GM12878 (cell line): Measurements from ENCODE around the gene DPH6. TPM values are rescaled to one million over a fixed set of nuclear protein-coding genes. Genes with fewer than 3 reads are reported as not detected.

Source experiments
- ATAC-seq: fragments of 200-7000 bp; cut with Tn5 transposase; 3 replicates; pipeline ENCODE4 v1.9.1; 2020; ENCODE audit warnings: mild to moderate bottlenecking, moderate library complexity
- BruUV-seq: library from RNA; stranded (reverse); fragments of 400-500 nt; replicated peaks from 2 replicates; lab custom pipeline; 2021; lab: Mats Ljungman, UMichigan
- CTCF ChIA-PET: fragments of 300-600 bp; sonication (Branson Sonifier 250); formaldehyde crosslinking; extraction: SDS; loops from one replicate; lab custom pipeline; 2021; ENCODE audit warnings: inconsistent platforms; lab: Yijun Ruan, JAX
- POLR2A ChIA-PET: fragments of 350-600 bp; formaldehyde crosslinking; extraction: SDS; loops from one replicate; lab custom pipeline; 2021; ENCODE audit warnings: inconsistent platforms; lab: Charles Lee
- RAD21 ChIA-PET: fragments of 300-600 bp; sonication (Branson Sonifier 250); formaldehyde crosslinking; loops from one replicate; lab custom pipeline; 2023; ENCODE audit warnings: antibody characterized with exemption; ENCODE audit not compliant: unreplicated experiment; lab: Charles Lee
- SMC1A ChIA-PET: fragments of 300-600 bp; sonication (Branson Sonifier 250); formaldehyde crosslinking; loops from one replicate; lab custom pipeline; 2023; ENCODE audit not compliant: unreplicated experiment, uncharacterized antibody; lab: Charles Lee
- DNase-seq: peaks from one replicate; pipeline ENCODE4 v3.0.0-alpha.2; 2011; ENCODE audit warnings: low read depth, low spot score
- FAIRE-seq: peaks from 3 replicates; lab custom pipeline; 2011; peaks lifted over from hg19 to GRCh38; lab: Jason Lieb, UNC
- H2AFZ ChIP-seq: 2 replicates; pipeline ENCODE4 v1.6.0; 2011; ENCODE audit warnings: low read depth, low read length, control low read depth; ENCODE audit not compliant: control insufficient read depth
- H3K27ac ChIP-seq: 2 replicates; pipeline ENCODE4 v1.5.1; 2011; ENCODE audit warnings: control low read depth; ENCODE audit not compliant: control insufficient read depth, insufficient read depth
- H3K27me3 ChIP-seq, 2 experiments: replicated peaks in 1 of 2; 2 replicates each; pipeline versions ENCODE4 v1.6.0 to v1.6.1; 2011; ENCODE audit warnings: low read length in 1 of 2; ENCODE audit not compliant: control insufficient read depth in 2 of 2, insufficient read depth in 2 of 2
- H3K36me3 ChIP-seq, 2 experiments: 2 replicates each; pipeline ENCODE4 v1.5.1; 2011; ENCODE audit warnings: low read length in 1 of 2; ENCODE audit not compliant: control insufficient read depth in 2 of 2, insufficient read depth in 2 of 2
- H3K4me1 ChIP-seq: 2 replicates; pipeline ENCODE4 v1.6.1; 2011; ENCODE audit warnings: mild to moderate bottlenecking, low read length, moderate library complexity, mixed read lengths; ENCODE audit not compliant: control insufficient read depth, insufficient read depth
- H3K4me2 ChIP-seq: 2 replicates; pipeline ENCODE4 v1.6.0; 2011; ENCODE audit warnings: control low read depth; ENCODE audit not compliant: control insufficient read depth, insufficient read depth
- H3K4me3 ChIP-seq: fragments of 200-600 bp; sonication (generic); 2 replicates; pipeline ENCODE4 v1.5.1; 2016
- H3K79me2 ChIP-seq: 2 replicates; pipeline ENCODE4 v1.6.0; 2011; ENCODE audit warnings: low read length; ENCODE audit not compliant: control insufficient read depth, insufficient read depth
- H3K9ac ChIP-seq: 2 replicates; pipeline ENCODE4 v1.8.0; 2011; ENCODE audit warnings: low read length, control low read depth, mixed read lengths; ENCODE audit not compliant: control insufficient read depth, insufficient read depth
- H3K9me3 ChIP-seq: replicated peaks from 3 replicates; pipeline ENCODE4 v1.5.1; 2011; ENCODE audit warnings: mild to moderate bottlenecking, low read length; ENCODE audit not compliant: control insufficient read depth, insufficient read depth
- H4K20me1 ChIP-seq: 2 replicates; pipeline ENCODE4 v1.6.0; 2011; ENCODE audit not compliant: control insufficient read depth, insufficient read depth
- ATF7 ChIP-seq: fragments of 450-650 bp; IDR thresholded peaks from 2 replicates; pipeline ENCODE4 v1.6.1; 2016; ENCODE audit warnings: low read depth, mild to moderate bottlenecking
- BACH1 ChIP-seq: fragments of 450-650 bp; IDR thresholded peaks from 2 replicates; pipeline ENCODE4 v1.6.1; 2017; ENCODE audit warnings: mild to moderate bottlenecking, borderline replicate concordance
- CBFB ChIP-seq: IDR thresholded peaks from 2 replicates; pipeline ENCODE4 v1.6.1; 2016; ENCODE audit warnings: antibody characterized with exemption, low read depth
- CHD4 ChIP-seq: fragments of 200-600 bp; sonication (generic); IDR thresholded peaks from 2 replicates; pipeline ENCODE4 v1.6.1; 2016; ENCODE audit warnings: mild to moderate bottlenecking
- EP300 ChIP-seq, 2 experiments: fragments of 150-350 bp in 1 of 2; IDR thresholded peaks; 2 replicates each; pipeline ENCODE4 v1.6.1; 2011 to 2012; ENCODE audit warnings: low read depth in 2 of 2, low read length in 2 of 2, borderline replicate concordance in 1 of 2, improper control_type of control experiment in 1 of 2, inconsistent platforms in 1 of 2; ENCODE audit not compliant: control insufficient read depth in 1 of 2
- ESRRA ChIP-seq: IDR thresholded peaks from 2 replicates; pipeline ENCODE4 v1.6.1; 2012; ENCODE audit warnings: mild to moderate bottlenecking, low read length, improper control_type of control experiment
- HDAC2 ChIP-seq: fragments of 200-600 bp; sonication (generic); IDR thresholded peaks from 2 replicates; pipeline ENCODE4 v1.6.1; 2017
- JUNB ChIP-seq: IDR thresholded peaks from 2 replicates; pipeline ENCODE4 v1.6.1; 2016; ENCODE audit warnings: antibody characterized with exemption, mild to moderate bottlenecking
- JUND ChIP-seq: IDR thresholded peaks from 2 replicates; pipeline ENCODE4 v1.6.1; 2012; ENCODE audit warnings: low read depth, mild to moderate bottlenecking, low read length, improper control_type of control experiment, moderate library complexity
- KAT2A ChIP-seq: conservative IDR thresholded peaks from 2 replicates; pipeline ENCODE4 v1.6.1; 2011; ENCODE audit warnings: low read depth, low read length; ENCODE audit not compliant: control insufficient read depth
- MYC ChIP-seq: IDR thresholded peaks from 2 replicates; pipeline ENCODE4 v1.6.1; 2011; ENCODE audit warnings: mild to moderate bottlenecking, low read length, moderate library complexity, inconsistent platforms; ENCODE audit not compliant: insufficient read depth, insufficient replicate concordance, insufficient read length, severe bottlenecking
- NR2C2 ChIP-seq: IDR thresholded peaks from 2 replicates; pipeline ENCODE4 v1.6.1; 2011; ENCODE audit warnings: borderline replicate concordance, low read depth; ENCODE audit not compliant: control insufficient read depth, insufficient read length
- POLR2AphosphoS5 ChIP-seq: IDR thresholded peaks from 2 replicates; pipeline ENCODE4 v1.6.1; 2011; ENCODE audit warnings: mild to moderate bottlenecking, low read length, inconsistent platforms
- RAD51 ChIP-seq: fragments of 450-650 bp; IDR thresholded peaks from 2 replicates; pipeline ENCODE4 v1.6.1; 2016; ENCODE audit warnings: moderate library complexity, mild to moderate bottlenecking, inconsistent platforms
- RBBP5 ChIP-seq: fragments of 200-600 bp; sonication (generic); conservative IDR thresholded peaks from 2 replicates; pipeline ENCODE4 v1.6.1; 2016
- SMAD1 ChIP-seq: fragments of 450-650 bp; IDR thresholded peaks from 2 replicates; pipeline ENCODE4 v1.6.1; 2018; ENCODE audit warnings: mild to moderate bottlenecking, low read depth; ENCODE audit not compliant: partially characterized antibody
- SREBF1 ChIP-seq: IDR thresholded peaks from 2 replicates; pipeline ENCODE4 v1.6.1; 2012; ENCODE audit warnings: mild to moderate bottlenecking, low read length
- WGBS: methylation state at CpG from one replicate; pipeline ENCODE4 v1.1.6; 2016; ENCODE audit warnings: low lambda C conversion rate; ENCODE audit not compliant: insufficient replicate concordance, insufficient coverage; ENCODE audit errors: missing lambda C conversion rate; 5-methylcytosine and 5-hydroxymethylcytosine counted together
- in situ Hi-C: fragments of 300-500 bp; cut with MboI; formaldehyde crosslinking; loops from 9 replicates; pipeline ENCODE4 v1.14.3; 2018; ENCODE audit warnings: mixed read lengths
- intact Hi-C: fragments of 100-400 bp; cut with micrococcal nuclease; formaldehyde crosslinking; loops from one replicate; pipeline ENCODE4 v1.14.2; 2022; ENCODE audit not compliant: unreplicated experiment
- polyA plus RNA-seq, 11 experiments: library from polyadenylated mRNA; depleted of rRNA in 4 of 11; unstranded in 6 of 11; stranded (reverse) in 5 of 11; fragments of >200 nt; fragmentation: Nextera tagmentation in 4 of 11; fragmentation: Illumina TruSeq in 1 of 11; extraction: Ambion mirVana in 4 of 11; extraction: Trizol in 1 of 11; gene quantifications; 1 replicate in 1 of 11; 2 replicates in 10 of 11; pipeline versions ENCODE4 v1.2.1 to v1.2.3, GENCODE V29; 2011 to 2016; ENCODE audit warnings: inconsistent platforms in 2 of 11, missing spikeins in 2 of 11, low read depth in 1 of 11
- total RNA-seq, 4 experiments: library from RNA; depleted of rRNA in 3 of 4; stranded (reverse); fragments of >200 nt in 3 of 4; fragmentation: Illumina TruSeq in 1 of 4; extraction: Trizol in 1 of 4; gene quantifications; 2 replicates each; pipeline versions ENCODE4 v1.2.1 to v1.2.3, GENCODE V29; 2013 to 2021
- TF ChIP-seq, protein P1 (sequence below): fragments of 450-650 bp; IDR thresholded peaks from 2 replicates; pipeline ENCODE4 v1.6.1; 2017; ENCODE audit warnings: antibody characterized with exemption, mild to moderate bottlenecking, moderate library complexity
- TF ChIP-seq, protein P2 (sequence below): IDR thresholded peaks from 2 replicates; pipeline ENCODE4 v1.6.1; 2011; ENCODE audit warnings: low read depth, mild to moderate bottlenecking, low read length, moderate library complexity, borderline replicate concordance; ENCODE audit errors: extremely low read depth
- TF ChIP-seq, protein P3 (sequence below): fragments of 450-650 bp; IDR thresholded peaks from 2 replicates; pipeline ENCODE4 v1.6.1; 2017; ENCODE audit warnings: mild to moderate bottlenecking

DPH6 gene
- total and polyA plus RNA-seq, 10 of the 15 experiments (the other 5 are each of a cell fraction or from before 2014, with no cell fraction given) = 9.0 to 68.5 (median 17.1) TPM

DNA sequence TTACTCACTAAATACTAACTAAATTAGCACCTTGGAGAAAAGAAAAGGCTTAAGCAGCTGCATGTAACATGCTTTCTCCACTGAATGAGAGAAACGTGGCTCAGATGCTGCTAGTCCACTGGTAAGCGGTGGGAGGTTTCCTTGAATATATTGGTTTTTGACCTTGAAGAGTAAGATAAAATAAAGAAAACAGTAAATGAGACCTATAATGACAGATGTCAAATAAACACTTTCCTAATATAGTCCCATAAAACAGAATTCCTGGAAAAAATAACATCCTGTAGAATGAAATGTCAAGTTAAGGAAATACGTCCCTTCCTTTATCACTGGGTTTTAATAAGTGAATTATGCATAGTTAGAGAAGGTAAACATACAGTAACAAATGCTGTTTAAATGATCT lies 215.0 kb downstream of the DPH6 start (continued):
- TF ChIP-seq, protein P1, sequence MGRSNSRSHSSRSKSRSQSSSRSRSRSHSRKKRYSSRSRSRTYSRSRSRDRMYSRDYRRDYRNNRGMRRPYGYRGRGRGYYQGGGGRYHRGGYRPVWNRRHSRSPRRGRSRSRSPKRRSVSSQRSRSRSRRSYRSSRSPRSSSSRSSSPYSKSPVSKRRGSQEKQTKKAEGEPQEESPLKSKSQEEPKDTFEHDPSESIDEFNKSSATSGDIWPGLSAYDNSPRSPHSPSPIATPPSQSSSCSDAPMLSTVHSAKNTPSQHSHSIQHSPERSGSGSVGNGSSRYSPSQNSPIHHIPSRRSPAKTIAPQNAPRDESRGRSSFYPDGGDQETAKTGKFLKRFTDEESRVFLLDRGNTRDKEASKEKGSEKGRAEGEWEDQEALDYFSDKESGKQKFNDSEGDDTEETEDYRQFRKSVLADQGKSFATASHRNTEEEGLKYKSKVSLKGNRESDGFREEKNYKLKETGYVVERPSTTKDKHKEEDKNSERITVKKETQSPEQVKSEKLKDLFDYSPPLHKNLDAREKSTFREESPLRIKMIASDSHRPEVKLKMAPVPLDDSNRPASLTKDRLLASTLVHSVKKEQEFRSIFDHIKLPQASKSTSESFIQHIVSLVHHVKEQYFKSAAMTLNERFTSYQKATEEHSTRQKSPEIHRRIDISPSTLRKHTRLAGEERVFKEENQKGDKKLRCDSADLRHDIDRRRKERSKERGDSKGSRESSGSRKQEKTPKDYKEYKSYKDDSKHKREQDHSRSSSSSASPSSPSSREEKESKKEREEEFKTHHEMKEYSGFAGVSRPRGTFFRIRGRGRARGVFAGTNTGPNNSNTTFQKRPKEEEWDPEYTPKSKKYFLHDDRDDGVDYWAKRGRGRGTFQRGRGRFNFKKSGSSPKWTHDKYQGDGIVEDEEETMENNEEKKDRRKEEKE = no peak
- TF ChIP-seq RBBP5 = no peak
- TF ChIP-seq JUNB = no peak
- TF ChIP-seq, all 136 proteins: peak for 0

DNA sequence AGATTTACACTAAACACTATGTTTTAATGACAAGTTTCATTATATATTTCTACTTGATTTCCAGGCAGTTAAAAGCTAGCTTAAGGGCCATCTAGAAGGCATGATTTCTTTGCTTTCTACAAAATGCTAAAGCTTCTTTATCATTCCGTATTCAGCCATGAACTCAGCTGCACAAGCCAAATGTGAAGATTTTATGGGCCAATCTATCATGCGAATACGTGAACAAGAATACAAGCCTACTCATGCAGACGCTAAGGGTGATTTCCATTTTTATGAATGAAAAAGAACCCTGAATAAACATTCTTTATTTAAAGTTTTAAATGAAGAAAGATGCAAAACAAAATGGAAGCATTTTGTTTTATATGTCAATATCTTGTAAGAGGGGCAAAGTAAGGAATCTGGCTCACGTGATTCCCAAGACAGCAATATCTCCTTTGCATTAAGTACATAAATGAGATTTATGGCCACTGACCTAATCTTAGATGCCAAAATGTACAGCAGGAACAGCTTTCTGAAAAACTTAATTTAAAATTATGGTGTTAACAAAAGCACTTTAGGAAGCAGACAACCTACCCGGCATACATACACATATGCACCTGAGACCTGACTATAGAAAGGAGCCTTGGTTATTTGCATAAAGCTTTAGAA lies 215.8 kb downstream of the DPH6 start:
- H3K27me3 ChIP-seq = no peaks in the 10 kb centered on the region
- H3K79me2 ChIP-seq = no peaks in the 10 kb centered on the region
- ChIA-PET SMC1A (no interaction called here), RAD21 (no interaction called here), CTCF (no interaction called here), POLR2A (no interaction called here)
- BruUV-seq = no TSS peak
- 73% methylated on average over 6 of the region's 6 CpGs for WGBS
- no peaks in the 10 kb centered on the region for H3K36me3 ChIP-seq
- H4K20me1 ChIP-seq = no peaks in the 10 kb centered on the region
- FAIRE-seq (no peak), ATAC-seq (no peak), DNase-seq (no peak)
- H3K4me3 ChIP-seq = no peak overlapping the region
- no peak overlapping the region for H3K9ac ChIP-seq
- intact Hi-C loops = no loop called here
- in situ Hi-C loops = no loop called here
- no peak overlapping the region for H3K4me2 ChIP-seq
- H3K27ac ChIP-seq = no peak overlapping the region
- no peaks in the 10 kb centered on the region for H3K9me3 ChIP-seq
- no peaks in the 10 kb centered on the region for H3K4me1 ChIP-seq
- H2AFZ ChIP-seq = no peak overlapping the region
- no peak for TF ChIP-seq RAD51
- TF ChIP-seq SREBF1 = no peak
- TF ChIP-seq EP300 (IDR thresholded peaks at IDR 0.05; ENCODE audit: borderline replicate concordance in 1 of 2, control insufficient read depth in 1 of 2, low read depth in 2 of 2, low read length in 2 of 2) = no peak
- TF ChIP-seq CHD4 = no peak
- no peak for TF ChIP-seq SMAD1
- TF ChIP-seq POLR2AphosphoS5 = no peak
- TF ChIP-seq HDAC2 = no peak
- no peak for TF ChIP-seq ATF7
- TF ChIP-seq, protein P2, sequence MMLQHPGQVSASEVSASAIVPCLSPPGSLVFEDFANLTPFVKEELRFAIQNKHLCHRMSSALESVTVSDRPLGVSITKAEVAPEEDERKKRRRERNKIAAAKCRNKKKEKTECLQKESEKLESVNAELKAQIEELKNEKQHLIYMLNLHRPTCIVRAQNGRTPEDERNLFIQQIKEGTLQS = no peak
- TF ChIP-seq, protein P3, sequence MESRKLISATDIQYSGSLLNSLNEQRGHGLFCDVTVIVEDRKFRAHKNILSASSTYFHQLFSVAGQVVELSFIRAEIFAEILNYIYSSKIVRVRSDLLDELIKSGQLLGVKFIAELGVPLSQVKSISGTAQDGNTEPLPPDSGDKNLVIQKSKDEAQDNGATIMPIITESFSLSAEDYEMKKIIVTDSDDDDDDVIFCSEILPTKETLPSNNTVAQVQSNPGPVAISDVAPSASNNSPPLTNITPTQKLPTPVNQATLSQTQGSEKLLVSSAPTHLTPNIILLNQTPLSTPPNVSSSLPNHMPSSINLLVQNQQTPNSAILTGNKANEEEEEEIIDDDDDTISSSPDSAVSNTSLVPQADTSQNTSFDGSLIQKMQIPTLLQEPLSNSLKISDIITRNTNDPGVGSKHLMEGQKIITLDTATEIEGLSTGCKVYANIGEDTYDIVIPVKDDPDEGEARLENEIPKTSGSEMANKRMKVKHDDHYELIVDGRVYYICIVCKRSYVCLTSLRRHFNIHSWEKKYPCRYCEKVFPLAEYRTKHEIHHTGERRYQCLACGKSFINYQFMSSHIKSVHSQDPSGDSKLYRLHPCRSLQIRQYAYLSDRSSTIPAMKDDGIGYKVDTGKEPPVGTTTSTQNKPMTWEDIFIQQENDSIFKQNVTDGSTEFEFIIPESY = no peak
- no peak for TF ChIP-seq BACH1
- TF ChIP-seq ESRRA = no peak
- TF ChIP-seq MYC = no peak
- no peak for TF ChIP-seq KAT2A
- no peak for TF ChIP-seq CBFB
- TF ChIP-seq JUND = no peak
- TF ChIP-seq NR2C2 = no peak
